Brain pericyte (primary cell): ENCODE data around the gene LAGE3.
"Not testable (repeated sequence)": the region's sequence is repeated elsewhere in the genome, so short reads cannot be mapped to it uniquely, and the experiment has no call there.

Experiments
- DNase-seq: peaks from one replicate; pipeline ENCODE4 v3.0.0-alpha.2; 2012; ENCODE audit warnings: low read depth, low spot score

Gene LAGE3

DNA sequence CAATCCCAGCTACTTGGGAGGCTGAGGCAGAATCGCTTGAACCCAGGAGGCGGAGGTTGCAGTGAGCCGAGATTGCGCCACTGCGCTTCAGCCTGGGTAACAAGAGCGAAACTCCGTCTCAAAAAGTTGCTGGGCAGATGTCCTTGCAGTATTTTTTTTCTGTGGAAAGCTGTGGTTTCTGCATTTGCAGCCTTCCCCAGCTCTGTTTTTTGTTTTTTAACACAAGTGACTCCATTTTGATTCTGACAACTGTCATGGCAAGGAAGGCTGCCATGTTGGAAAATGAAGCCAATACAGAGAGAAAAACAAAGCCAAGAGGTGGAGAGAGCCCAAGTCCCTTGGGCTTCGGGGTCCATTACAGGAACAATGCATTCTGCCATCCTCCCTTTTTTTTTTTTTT, 23.0 kb upstream of the LAGE3 start:
- no peak for DNase-seq

DNA sequence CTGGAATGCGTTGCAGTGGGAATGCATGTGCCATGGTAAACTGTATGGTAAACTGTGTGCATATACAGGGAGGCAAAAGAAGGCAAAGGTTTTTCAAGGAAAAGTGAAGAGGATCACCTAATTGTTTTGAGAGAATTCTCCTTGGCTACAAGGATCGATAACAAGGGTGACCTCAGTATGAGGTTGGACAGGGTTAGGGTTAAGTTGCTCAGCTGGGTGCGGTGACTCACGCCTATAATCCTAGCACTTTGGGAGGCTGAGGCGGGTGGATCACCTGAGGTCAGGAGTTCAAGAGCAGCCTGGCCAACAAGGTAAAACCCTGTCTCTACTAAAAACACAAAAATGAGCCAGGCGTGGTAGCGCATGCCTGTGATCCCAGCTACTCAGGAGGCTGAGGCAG, 22.3 kb upstream of the LAGE3 start:
- not testable (repeated sequence) for DNase-seq

GRCh38 chrX:154496591-154497137, 17.6 kb upstream of the LAGE3 start:
- not testable (repeated sequence) for DNase-seq

GRCh38 chrX:154495472-154495922, 16.4 kb upstream of the LAGE3 start:
- no peak for DNase-seq

GRCh38 chrX:154494715-154495114, 15.6 kb upstream of the LAGE3 start:
- DNase-seq, result no peak

GRCh38 chrX:154490414-154491083, 11.5 kb upstream of the LAGE3 start, which contains the start of gene SLC10A3:
Gene SLC10A3 (minus strand): TSS chrX:154490629. CDS start chrX:154488940, 1,689 bp downstream.
- peak; percentile 69 for DNase-seq

GRCh38 chrX:154490021-154490413, 10.9 kb upstream of the LAGE3 start:
- no peak for DNase-seq

DNA sequence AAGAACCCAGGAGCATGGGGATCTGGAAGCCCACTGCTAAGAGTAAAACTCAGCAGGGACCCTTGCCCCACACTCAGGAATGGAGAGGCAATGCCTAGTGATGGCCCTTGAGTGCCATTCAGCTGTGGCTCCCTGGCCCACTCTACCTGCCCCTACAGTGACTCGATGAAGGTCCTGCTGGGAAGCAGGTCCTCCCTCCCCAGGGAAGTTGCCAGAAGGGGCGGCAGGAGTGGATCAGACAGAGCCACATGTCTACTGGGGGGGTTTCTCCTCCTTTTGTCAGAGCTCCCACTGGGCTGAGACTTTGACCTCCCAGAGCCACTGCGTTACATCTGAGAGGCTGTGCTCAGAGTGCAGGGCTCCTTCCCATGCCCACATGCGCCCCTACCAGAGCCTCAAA, 10.1 kb upstream of the LAGE3 start:
- DNase-seq, result no peak

DNA sequence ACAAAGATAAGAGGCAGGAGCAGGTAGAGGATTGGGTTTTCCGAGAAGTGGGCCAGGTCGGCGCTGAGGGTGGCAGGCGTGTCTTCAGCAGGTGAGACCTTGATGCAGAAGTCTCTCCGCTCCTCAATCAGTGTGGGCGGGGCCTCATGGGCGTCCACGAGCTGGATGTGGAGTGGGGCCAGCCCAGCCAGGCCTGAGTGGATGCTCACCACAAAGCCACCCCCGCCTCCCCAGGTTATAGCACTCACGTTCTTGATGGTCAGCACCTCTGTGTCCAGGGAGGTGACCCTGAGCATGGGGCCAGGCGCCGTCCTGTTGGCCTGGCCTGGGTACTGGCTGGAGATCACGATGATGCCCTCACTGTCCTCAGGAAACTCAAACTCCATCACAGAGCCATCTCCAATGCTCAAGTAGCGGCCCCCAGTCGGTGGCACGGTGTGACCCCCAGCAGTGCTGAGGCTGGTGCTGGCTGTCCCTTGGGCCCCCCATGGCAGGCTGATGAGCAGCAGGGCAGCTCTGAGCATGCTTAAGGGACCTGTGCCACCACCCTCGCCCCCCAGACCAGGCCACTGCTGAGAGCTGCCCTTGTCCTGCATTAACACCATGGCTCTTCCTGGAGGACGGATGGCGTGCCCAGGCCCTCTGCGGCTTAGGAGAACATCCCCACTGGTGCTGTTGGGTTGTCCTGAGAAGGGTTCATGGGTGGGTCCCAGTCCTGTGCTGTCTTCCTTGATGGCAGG, 9.4 kb upstream of the LAGE3 start:
- DNase-seq, result no peak

- DNase-seq, result no peak
Observed at GRCh38 chrX:154487518-154488290, 8.6 kb upstream of the LAGE3 start.

DNA sequence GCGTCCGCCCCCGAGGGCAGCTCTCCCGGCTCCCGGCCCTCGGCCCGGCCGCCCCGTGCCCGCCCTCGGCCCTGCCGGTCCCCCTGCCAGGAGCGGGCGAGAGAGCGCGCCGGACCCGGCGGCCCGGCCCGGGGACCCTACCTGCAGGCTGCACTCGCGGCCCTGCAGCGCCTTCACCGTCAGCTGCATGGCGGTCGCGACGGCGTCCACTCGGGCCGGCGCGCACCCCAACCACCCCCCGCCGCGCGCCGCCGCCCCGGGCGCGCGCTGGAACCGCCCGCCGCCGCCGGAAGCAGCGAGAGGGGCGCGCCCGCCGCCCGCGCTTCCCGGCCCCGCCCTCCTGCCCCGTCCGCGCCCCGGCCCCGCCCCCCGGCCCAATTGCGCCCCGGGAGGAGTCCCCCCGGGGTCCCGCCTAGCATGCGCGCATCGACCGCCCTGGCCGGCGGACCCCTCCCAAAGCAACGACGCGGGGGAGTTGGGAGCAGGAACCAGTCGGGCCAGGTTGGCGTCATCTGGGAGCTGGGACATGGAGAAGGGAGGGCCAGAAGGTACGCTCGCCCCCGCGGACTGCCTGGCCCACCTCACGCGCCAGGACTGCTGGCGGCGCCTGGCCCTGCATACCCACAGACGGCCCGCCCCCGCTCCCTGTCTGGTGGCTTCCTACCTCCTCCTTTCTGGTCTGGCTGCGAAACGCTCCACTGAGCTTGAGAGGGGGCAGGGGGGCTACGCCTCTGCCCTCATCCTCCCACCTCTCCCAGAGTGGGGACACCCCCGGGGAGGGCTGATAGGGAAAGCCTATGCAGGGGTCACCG, 7.5 kb upstream of the LAGE3 start, which contains the start of gene UBL4A:
TSS of gene UBL4A (minus strand) at position 220 of the 812 bp plus-strand sequence. CDS start at position 189, 31 bp downstream.
- no peak for DNase-seq

DNA sequence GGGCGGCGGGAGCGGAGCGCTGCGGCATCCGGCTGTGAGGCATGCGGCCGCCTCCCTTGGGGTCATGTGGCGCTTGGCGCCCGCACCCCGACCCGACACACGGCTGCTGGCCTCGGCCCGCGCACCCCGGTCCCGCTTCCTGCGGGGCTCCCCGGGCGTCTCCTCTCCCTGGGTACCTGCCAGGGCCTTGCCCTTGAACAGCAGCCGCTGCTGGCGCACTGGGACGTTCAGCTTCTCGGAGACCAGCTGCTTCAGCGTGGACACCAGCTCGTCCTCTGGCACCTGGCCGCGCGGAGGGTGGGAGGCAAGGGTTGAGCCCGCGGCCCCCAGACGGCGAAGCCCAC, 6.9 kb upstream of the LAGE3 start:
- no peak for DNase-seq

DNA sequence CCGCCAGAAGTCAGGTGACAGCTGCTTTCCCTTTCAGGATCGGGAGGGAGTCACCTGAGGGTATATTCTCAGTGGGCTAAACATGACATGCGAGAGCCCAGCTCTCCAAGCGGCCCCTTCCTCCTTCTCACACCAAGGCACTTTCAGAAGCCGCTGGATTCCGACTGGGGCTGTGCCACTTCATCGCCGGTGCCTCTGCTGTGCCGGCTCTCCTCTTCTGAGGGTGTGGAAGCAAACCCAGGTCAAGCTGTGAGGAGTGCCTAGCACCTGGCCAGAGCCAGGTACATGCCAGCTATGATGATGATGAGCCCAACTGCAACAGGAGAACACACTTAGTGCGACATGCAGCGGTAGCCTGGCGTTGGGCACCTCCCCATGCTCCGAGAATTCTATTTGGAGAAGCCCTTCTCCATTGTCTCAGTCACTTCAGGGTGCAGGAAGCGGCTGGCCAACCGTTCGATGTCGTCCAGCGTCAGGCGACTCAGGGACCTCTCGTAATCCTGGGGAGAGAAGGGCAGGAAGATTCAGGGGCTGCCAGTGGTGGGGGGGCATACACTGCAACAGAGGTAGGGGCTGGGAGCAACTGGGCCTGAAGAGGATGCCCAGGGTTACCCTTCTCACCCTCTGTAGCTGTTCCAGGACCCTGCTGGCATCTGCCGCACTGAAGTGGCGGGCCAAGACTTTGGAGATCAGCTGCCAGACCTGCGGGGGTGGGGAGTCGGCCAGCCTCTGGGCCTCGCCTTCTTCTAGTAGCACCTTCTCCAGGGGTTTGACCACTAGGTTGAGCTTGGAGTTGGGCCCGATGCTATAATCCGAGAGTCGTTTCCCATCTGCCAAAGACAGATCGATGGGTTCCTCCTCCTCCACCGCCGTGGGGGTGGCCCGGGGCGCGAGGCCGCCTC, 6.3 kb upstream of the LAGE3 start:
- DNase-seq, result no peak

DNA sequence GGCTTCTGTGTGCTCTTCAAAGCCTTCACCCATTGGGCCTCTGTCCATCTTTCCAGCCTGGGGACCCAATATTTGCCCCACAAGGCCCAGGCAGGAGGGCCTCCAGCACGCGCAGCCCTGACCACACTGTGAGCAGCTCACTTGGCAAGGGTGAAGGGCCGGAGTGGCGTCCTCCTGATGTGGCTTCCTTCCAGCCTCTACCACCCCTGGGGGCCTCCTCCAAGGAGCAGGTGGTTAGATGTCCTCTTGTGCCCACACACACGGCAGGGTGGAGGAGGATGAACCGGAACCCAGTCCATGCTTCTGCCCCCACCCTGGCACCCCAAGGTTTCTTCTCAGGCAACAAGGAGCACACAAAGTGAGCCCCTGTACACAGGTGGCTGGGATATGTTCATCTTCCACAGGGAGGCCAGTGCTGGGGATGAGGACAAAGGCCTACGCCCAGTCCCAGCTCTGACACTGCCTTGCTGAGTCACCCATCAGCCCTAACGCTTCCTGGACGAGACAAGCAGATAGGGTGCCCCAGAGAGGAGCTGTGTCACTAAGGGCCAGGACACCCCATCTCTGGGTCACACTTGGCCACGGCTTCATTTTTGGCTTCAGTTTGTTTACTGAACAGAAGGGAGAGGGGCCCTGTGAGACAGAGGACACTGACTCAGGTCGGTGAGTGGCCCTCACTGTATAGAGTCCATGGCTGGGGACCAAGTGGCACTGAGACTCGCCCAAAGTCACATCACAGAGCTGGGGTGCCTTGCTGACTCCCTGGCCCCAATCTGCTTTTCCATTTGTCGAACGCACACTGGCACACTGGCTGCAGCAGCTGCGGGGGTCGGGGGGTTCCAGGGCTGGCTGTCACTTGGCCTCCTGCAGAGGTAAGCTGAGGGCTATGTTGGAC, 5.4 kb upstream of the LAGE3 start:
- no peak for DNase-seq

DNA sequence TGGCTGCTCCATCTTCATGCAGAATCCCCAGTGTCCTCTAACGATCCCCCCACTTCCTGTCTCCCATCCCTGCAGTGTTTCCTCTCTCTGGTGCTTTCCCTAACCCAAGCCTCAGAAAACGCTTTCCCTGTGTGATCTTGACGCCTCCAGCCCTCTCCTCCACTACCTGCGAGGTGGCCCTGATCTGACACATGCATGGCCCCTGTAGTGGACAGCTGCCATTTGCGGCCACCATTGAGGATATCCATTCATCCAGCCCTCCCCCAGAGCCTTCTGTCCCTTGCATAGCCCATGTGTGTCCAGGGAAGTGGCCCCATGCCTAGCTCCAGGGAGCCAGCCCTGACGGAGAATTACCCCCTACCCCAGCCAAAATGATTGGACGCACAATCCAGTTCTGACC, 4.2 kb upstream of the LAGE3 start:
- DNase-seq, result no peak

DNA sequence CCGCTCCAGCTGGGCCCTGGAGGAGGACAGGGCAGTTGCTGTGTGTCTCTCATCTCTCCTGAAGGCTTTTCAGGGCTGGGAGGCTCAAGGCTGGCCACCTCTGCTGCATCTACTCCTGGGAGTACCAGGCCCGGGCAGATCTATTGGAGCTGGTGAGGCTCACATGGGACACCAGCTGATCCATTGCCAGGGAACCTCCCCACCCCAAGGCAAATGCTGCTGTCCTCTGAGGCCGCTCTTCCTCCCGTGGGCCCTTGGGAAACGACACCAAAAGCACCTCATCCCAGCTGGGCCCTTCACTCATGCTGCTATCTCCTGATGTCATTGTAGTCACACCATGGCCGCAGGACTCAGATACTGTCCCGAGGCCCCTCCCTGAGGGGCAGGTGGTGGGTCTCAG, 3.7 kb upstream of the LAGE3 start:
- DNase-seq, result no peak

DNA sequence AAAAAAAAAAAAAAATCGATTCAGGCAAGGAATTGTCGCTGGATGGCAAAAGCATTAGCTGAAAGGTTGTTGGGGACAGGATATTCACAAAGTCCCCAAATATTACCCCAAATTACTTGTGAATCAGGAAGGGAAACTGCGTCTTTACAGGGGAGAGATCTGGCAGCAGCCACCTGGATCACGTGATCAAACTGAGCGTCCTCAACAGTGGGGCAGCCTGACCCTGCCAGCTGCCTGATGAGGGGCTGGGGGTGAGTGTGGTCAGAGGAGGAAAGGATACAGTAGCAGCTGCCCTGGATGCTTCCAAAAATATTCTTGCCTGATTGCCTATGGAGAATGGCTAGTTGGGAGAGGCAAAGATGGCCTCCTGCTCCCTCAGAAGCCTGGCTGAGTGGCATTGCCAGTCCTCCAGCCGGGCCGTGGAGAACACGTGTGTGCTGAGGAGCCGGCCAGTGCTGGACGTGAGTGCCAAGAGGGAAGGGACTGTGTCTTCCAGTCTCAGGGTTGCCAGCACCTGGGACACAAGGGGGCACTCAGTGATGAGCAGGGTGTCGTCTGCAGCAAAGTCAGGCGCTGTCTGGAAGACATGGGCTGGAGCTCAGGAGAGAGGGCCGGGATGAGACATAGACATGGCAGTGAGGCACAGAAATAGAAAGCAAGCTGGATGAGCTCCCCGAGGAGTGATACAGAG, 3.0 kb upstream of the LAGE3 start:
- no peak for DNase-seq

- no peak for DNase-seq
Observed at GRCh38 chrX:154481195-154481594, 2.1 kb upstream of the LAGE3 start.
